Activated CD8-positive, alpha-beta T cell treated with anti-CD3 and anti-CD28 coated beads for 36 hours (primary cell): ENCODE data around the gene TMEM45B. TPM values are rescaled to one million over a fixed set of nuclear protein-coding genes. Genes with fewer than 3 reads are reported as not detected.
"Not testable (repeated sequence)": the region's sequence is repeated elsewhere in the genome, so short reads cannot be mapped to it uniquely, and the experiment has no call there.

ENCODE experiments used
- ATAC-seq: fragments of 200-7000 bp; cut with Tn5 transposase; one replicate; pipeline ENCODE4 v1.10.0; 2021; ENCODE audit warnings: mild to moderate bottlenecking, moderate library complexity
- CTCF ChIA-PET: fragments of 350-600 bp; sonication (Branson Sonifier 250); formaldehyde crosslinking; loops from one replicate; lab custom pipeline; 2021; ENCODE audit warnings: antibody characterized with exemption; lab: Charles Lee
- POLR2A ChIA-PET: fragments of 350-600 bp; sonication (Branson Sonifier 250); formaldehyde crosslinking; loops from one replicate; lab custom pipeline; 2021; ENCODE audit warnings: antibody characterized with exemption; lab: Charles Lee
- DNase-seq: peaks from one replicate; pipeline ENCODE4 v3.0.0-alpha.2; 2020
- H3K27ac Mint-ChIP-seq: one replicate; pipeline ENCODE4 v1.8.0; 2021; ENCODE audit warnings: mild to moderate bottlenecking, mixed read lengths
- H3K27me3 Mint-ChIP-seq: one replicate; pipeline ENCODE4 v1.8.0; 2021; ENCODE audit warnings: mixed read lengths
- H3K36me3 Mint-ChIP-seq: one replicate; pipeline ENCODE4 v1.8.0; 2021; ENCODE audit warnings: low read depth, mixed read lengths
- H3K4me1 Mint-ChIP-seq: one replicate; pipeline ENCODE4 v1.8.0; 2021; ENCODE audit warnings: low read depth, mixed read lengths
- H3K4me3 Mint-ChIP-seq: one replicate; pipeline ENCODE4 v1.8.0; 2021; ENCODE audit warnings: mild to moderate bottlenecking, moderate library complexity, mixed read lengths
- H3K9me3 Mint-ChIP-seq: one replicate; pipeline ENCODE4 v1.8.0; 2021; ENCODE audit warnings: mixed read lengths
- intact Hi-C: fragments of 100-400 bp; cut with micrococcal nuclease; formaldehyde crosslinking; loops from one replicate; pipeline ENCODE4 v1.10.0; 2022
- total RNA-seq, 2 experiments: library from RNA; stranded (reverse); gene quantifications; one replicate each; pipeline ENCODE4 v1.2.3, GENCODE V29; 2021
- TF ChIP-seq, protein P1 (sequence below): fragments of 200-600 bp; IDR thresholded peaks from one replicate; pipeline ENCODE4 v1.8.0; 2022; ENCODE audit warnings: antibody characterized with exemption, mild to moderate bottlenecking

The TMEM45B gene
- total RNA-seq, 2 experiments from 2014 or later = 0.47 to 0.49 TPM

- ChIA-PET CTCF (interaction anchor here (0.8 kb wide), 1 partner anchor 529 kb away, joined by 3 read pairs; no protein-coding TSS in a partner anchor), POLR2A (interaction anchor here (0.6 to 1.0 kb wide), 4 partner anchors 12 to 259 kb away, joined by 3 read pairs; no protein-coding TSS in a partner anchor)
- intact Hi-C loops = no loop called here
- Mint-ChIP-seq H3K36me3 (peaks cover 54% of the 10 kb centered on the region), H3K27ac (no peak overlapping the region), H3K27me3 (no peaks in the 10 kb centered on the region), H3K4me1 (peaks cover 29% of the 10 kb centered on the region), H3K9me3 (no peaks in the 10 kb centered on the region), H3K4me3 (no peak overlapping the region)
- ATAC-seq (no peak), DNase-seq (no peak)
- TF ChIP-seq, protein P1, sequence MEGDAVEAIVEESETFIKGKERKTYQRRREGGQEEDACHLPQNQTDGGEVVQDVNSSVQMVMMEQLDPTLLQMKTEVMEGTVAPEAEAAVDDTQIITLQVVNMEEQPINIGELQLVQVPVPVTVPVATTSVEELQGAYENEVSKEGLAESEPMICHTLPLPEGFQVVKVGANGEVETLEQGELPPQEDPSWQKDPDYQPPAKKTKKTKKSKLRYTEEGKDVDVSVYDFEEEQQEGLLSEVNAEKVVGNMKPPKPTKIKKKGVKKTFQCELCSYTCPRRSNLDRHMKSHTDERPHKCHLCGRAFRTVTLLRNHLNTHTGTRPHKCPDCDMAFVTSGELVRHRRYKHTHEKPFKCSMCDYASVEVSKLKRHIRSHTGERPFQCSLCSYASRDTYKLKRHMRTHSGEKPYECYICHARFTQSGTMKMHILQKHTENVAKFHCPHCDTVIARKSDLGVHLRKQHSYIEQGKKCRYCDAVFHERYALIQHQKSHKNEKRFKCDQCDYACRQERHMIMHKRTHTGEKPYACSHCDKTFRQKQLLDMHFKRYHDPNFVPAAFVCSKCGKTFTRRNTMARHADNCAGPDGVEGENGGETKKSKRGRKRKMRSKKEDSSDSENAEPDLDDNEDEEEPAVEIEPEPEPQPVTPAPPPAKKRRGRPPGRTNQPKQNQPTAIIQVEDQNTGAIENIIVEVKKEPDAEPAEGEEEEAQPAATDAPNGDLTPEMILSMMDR = no peak
These were observed 46.3 kb downstream of the TMEM45B start for GRCh38 chr11:129861702-129862522.

DNA sequence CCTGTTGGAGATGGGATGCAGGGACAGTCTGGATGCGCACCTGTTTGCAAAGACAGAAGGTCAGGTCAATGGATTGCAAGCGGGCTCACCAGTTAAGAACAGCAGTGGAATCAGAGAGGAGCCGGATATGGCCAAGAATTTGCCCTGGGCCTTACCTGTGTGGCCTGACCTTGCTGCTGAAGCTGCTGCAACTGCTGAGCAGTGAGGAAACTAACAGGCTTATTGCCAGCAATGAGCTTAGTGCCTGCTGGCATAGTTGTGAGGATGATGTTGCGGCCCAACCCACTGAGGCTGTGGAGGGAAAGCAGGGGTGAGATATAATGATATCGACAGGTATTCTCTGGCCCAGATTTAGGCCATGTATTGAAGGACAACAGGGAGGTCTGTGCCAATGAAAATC is 49.2 kb downstream of the TMEM45B start:
- no peak overlapping the region for H3K4me3 Mint-ChIP-seq
- TF ChIP-seq, protein P1 = no peak
- intact Hi-C loops = no loop called here
- ChIA-PET POLR2A (interaction anchor here (0.6 to 0.9 kb wide), 3 partner anchors 10 to 877 kb away, joined by 3 read pairs; no protein-coding TSS in a partner anchor), CTCF (interaction anchor here (1.4 kb wide), 1 partner anchor 17 kb away, joined by 4 read pairs; no protein-coding TSS in a partner anchor)
- DNase-seq (no peak), ATAC-seq (no peak)
- peaks cover 65% of the 10 kb centered on the region for H3K36me3 Mint-ChIP-seq
- H3K27ac Mint-ChIP-seq = no peak overlapping the region
- peaks cover 28% of the 10 kb centered on the region for H3K4me1 Mint-ChIP-seq
- no peaks in the 10 kb centered on the region for H3K9me3 Mint-ChIP-seq
- H3K27me3 Mint-ChIP-seq = no peaks in the 10 kb centered on the region

DNA sequence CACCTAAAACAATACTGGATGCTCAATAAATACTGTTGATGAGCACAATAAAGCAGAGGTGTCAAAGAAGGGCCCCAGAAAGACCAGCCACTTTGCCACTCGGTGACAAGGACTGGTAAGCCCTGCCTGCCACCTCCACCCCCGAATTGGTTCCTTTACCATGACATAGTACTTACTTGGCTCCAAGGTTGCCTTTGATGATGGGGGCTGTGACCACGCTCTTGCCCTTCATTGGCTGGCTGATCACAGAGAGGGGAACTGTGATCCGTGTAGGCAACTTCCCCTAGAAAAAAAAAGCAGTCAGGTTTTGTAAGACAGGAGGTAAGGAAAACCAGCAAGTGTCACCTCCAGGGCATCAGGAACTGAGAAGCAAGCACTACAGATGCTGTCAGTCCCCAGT is 50.1 kb downstream of the TMEM45B start:
- H3K27ac Mint-ChIP-seq = no peak overlapping the region
- H3K27me3 Mint-ChIP-seq = no peaks in the 10 kb centered on the region
- ChIA-PET CTCF (interaction anchor here (1.0 to 1.4 kb wide), 2 partner anchors 16 to 267 kb away, joined by 3 to 4 read pairs; no protein-coding TSS in a partner anchor), POLR2A (interaction anchor here (0.6 kb wide), 1 partner anchor 878 kb away, joined by 3 read pairs; no protein-coding TSS in a partner anchor)
- peaks cover 26% of the 10 kb centered on the region for H3K4me1 Mint-ChIP-seq
- H3K36me3 Mint-ChIP-seq = peaks cover 65% of the 10 kb centered on the region
- ATAC-seq = peak; percentile 79
- intact Hi-C loops = no loop called here
- peak; percentile 45 for DNase-seq
- TF ChIP-seq, protein P1 = no peak
- no peak overlapping the region for H3K4me3 Mint-ChIP-seq
- no peaks in the 10 kb centered on the region for H3K9me3 Mint-ChIP-seq

GRCh38 chr11:129866311-129866710 is 50.7 kb downstream of the TMEM45B start:
- TF ChIP-seq, protein P1 = no peak
- Mint-ChIP-seq H3K27ac (peak overlapping the region; percentile 31), H3K27me3 (no peaks in the 10 kb centered on the region), H3K36me3 (peaks cover 66% of the 10 kb centered on the region), H3K4me3 (no peak overlapping the region), H3K4me1 (peaks cover 22% of the 10 kb centered on the region), H3K9me3 (no peaks in the 10 kb centered on the region)
- intact Hi-C loops = no loop called here
- no peak for ATAC-seq
- DNase-seq = no peak
- CTCF ChIA-PET = interaction anchor here (1.0 kb wide), 1 partner anchor 266 kb away, joined by 3 read pairs; no protein-coding TSS in a partner anchor
- POLR2A ChIA-PET = no interaction called here

- CTCF ChIA-PET, H3K27ac Mint-ChIP-seq, H3K4me1 Mint-ChIP-seq, DNase-seq, intact Hi-C loops, H3K4me3 Mint-ChIP-seq, ATAC-seq, H3K27me3 Mint-ChIP-seq, H3K9me3 Mint-ChIP-seq: not testable (repeated sequence)
- H3K36me3 Mint-ChIP-seq = peaks cover 60% of the 10 kb centered on the region
- POLR2A ChIA-PET = interaction anchor here (0.7 kb wide), 1 partner anchor 323 kb away, joined by 3 read pairs; no protein-coding TSS in a partner anchor
These were observed 53.0 kb downstream of the TMEM45B start for GRCh38 chr11:129868626-129869025.
